Smooth muscle cell (in vitro differentiated cells): ENCODE measurements around the gene SLC16A1. TPM values are rescaled to one million over a fixed set of nuclear protein-coding genes. Genes with fewer than 3 reads are reported as not detected.

Experiments used
- DNase-seq: peaks from one replicate; lab custom pipeline; 2025; ENCODE audit not compliant: unreplicated experiment; lab: John Stamatoyannopoulos, UW
- H2AFZ ChIP-seq: fragments of 200-600 bp; sonication (generic); 2 replicates; pipeline ENCODE4 v1.6.0; 2016; ENCODE audit warnings: antibody characterized with exemption, low read depth, mild to moderate bottlenecking
- H3F3A ChIP-seq: fragments of 200-600 bp; sonication (generic); 2 replicates; pipeline ENCODE4 v1.6.0; 2017; ENCODE audit warnings: antibody characterized with exemption, low read depth
- H3K27ac ChIP-seq: fragments of 200-600 bp; sonication (generic); 2 replicates; pipeline ENCODE4 v1.5.1; 2016; ENCODE audit warnings: low read depth, mild to moderate bottlenecking
- H3K27me3 ChIP-seq: fragments of 200-600 bp; sonication (generic); 2 replicates; pipeline ENCODE4 v1.6.1; 2016; ENCODE audit warnings: low read depth, mild to moderate bottlenecking
- H3K36me3 ChIP-seq: fragments of 200-600 bp; sonication (generic); 2 replicates; pipeline ENCODE4 v1.5.1; 2016; ENCODE audit warnings: low read depth
- H3K4me1 ChIP-seq: fragments of 200-600 bp; sonication (generic); 2 replicates; pipeline ENCODE4 v1.5.1; 2016; ENCODE audit warnings: low read depth
- H3K4me2 ChIP-seq: fragments of 200-600 bp; sonication (generic); 2 replicates; pipeline ENCODE4 v1.6.0; 2016; ENCODE audit warnings: mild to moderate bottlenecking
- H3K4me3 ChIP-seq: fragments of 200-600 bp; sonication (generic); 2 replicates; pipeline ENCODE4 v1.5.1; 2016; ENCODE audit warnings: mild to moderate bottlenecking
- H3K79me2 ChIP-seq: fragments of 200-600 bp; sonication (generic); 2 replicates; pipeline ENCODE4 v1.6.0; 2016; ENCODE audit warnings: low read depth, mild to moderate bottlenecking
- H3K9ac ChIP-seq: fragments of 200-600 bp; sonication (generic); 2 replicates; pipeline ENCODE4 v1.6.0; 2016; ENCODE audit warnings: low read depth
- H3K9me3 ChIP-seq: fragments of 200-600 bp; sonication (generic); replicated peaks from 2 replicates; pipeline ENCODE4 v1.5.1; 2016; ENCODE audit warnings: low read depth
- H4K20me1 ChIP-seq: fragments of 200-600 bp; sonication (generic); 2 replicates; pipeline ENCODE4 v1.6.0; 2016; ENCODE audit warnings: low read depth
- WGBS: methylation state at CpG from one replicate; pipeline ENCODE4 v1.1.7; 2016; ENCODE audit warnings: low lambda C conversion rate; 5-methylcytosine and 5-hydroxymethylcytosine counted together
- polyA plus RNA-seq: library from polyadenylated mRNA; unstranded; fragments of >200 nt; fragmentation: Nextera tagmentation; extraction: Ambion mirVana; gene quantifications from 2 replicates; pipeline ENCODE4 v1.2.1, GENCODE V29; 2016
- total RNA-seq: library from RNA; depleted of rRNA; stranded (reverse); fragments of >200 nt; gene quantifications from 2 replicates; pipeline ENCODE4 v1.2.3, GENCODE V29; 2014
- TF ChIP-seq, protein P1 (sequence below): fragments of 200-600 bp; sonication (generic); IDR thresholded peaks from 2 replicates; pipeline ENCODE4 v1.5.1; 2017; ENCODE audit warnings: borderline replicate concordance, mild to moderate bottlenecking, antibody characterized with exemption; ENCODE audit not compliant: insufficient read depth, poor library complexity, severe bottlenecking

Gene SLC16A1
- total and polyA plus RNA-seq, 2 experiments from 2014 or later = 43.9 to 77.7 TPM

DNA sequence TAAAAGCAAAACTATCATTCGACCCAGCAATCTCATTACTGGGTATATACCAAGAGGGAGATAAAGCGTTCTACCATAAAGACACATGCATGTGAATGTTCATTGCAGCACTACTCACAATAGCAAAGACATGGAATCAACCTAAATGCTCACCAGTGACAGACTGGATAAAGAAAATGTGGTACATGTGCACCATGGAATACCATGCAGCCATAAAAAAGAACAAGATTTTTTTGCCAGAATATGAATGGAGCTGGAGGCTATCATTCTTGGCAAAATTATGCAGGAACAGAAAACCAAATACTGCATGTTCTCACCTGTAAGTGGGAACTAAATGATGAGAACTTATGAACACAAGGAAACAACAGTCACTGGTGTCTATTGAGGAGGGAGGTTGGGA, 79.7 kb downstream of the SLC16A1 start:
- Histone ChIP-seq H3K4me3 (no peak overlapping the region), H3K27me3 (no peaks in the 10 kb centered on the region), H2AFZ (no peak overlapping the region), H4K20me1 (no peaks in the 10 kb centered on the region), H3K36me3 (no peaks in the 10 kb centered on the region), H3F3A (peaks cover 7% of the 10 kb centered on the region), H3K27ac (no peak overlapping the region), H3K9me3 (no peaks in the 10 kb centered on the region), H3K4me1 (peaks cover 22% of the 10 kb centered on the region), H3K4me2 (no peak overlapping the region), H3K9ac (no peak overlapping the region), H3K79me2 (no peaks in the 10 kb centered on the region)
- WGBS = 67% methylated on average over 2 of the region's 2 CpGs
- TF ChIP-seq, protein P1, sequence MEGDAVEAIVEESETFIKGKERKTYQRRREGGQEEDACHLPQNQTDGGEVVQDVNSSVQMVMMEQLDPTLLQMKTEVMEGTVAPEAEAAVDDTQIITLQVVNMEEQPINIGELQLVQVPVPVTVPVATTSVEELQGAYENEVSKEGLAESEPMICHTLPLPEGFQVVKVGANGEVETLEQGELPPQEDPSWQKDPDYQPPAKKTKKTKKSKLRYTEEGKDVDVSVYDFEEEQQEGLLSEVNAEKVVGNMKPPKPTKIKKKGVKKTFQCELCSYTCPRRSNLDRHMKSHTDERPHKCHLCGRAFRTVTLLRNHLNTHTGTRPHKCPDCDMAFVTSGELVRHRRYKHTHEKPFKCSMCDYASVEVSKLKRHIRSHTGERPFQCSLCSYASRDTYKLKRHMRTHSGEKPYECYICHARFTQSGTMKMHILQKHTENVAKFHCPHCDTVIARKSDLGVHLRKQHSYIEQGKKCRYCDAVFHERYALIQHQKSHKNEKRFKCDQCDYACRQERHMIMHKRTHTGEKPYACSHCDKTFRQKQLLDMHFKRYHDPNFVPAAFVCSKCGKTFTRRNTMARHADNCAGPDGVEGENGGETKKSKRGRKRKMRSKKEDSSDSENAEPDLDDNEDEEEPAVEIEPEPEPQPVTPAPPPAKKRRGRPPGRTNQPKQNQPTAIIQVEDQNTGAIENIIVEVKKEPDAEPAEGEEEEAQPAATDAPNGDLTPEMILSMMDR = no peak
- no peak for DNase-seq

- H3F3A ChIP-seq = peaks cover 9% of the 10 kb centered on the region
- WGBS = 6% methylated on average over 1 of the region's 1 CpG
- H3K79me2 ChIP-seq = no peaks in the 10 kb centered on the region
- H3K9ac ChIP-seq = no peak overlapping the region
- H3K27ac ChIP-seq = peak overlapping the region; percentile 70
- H3K9me3 ChIP-seq = no peaks in the 10 kb centered on the region
- H3K36me3 ChIP-seq = no peaks in the 10 kb centered on the region
- no peak overlapping the region for H3K4me3 ChIP-seq
- no peak for DNase-seq
- peak overlapping the region; percentile 61 for H2AFZ ChIP-seq
- peak overlapping the region; percentile 53 for H3K4me2 ChIP-seq
- H3K4me1 ChIP-seq = peaks cover 13% of the 10 kb centered on the region
- H4K20me1 ChIP-seq = no peaks in the 10 kb centered on the region
- TF ChIP-seq, protein P1 = no peak
- H3K27me3 ChIP-seq = no peaks in the 10 kb centered on the region
Measured at GRCh38 chr1:112872551-112872962, 83.4 kb downstream of the SLC16A1 start.

DNA sequence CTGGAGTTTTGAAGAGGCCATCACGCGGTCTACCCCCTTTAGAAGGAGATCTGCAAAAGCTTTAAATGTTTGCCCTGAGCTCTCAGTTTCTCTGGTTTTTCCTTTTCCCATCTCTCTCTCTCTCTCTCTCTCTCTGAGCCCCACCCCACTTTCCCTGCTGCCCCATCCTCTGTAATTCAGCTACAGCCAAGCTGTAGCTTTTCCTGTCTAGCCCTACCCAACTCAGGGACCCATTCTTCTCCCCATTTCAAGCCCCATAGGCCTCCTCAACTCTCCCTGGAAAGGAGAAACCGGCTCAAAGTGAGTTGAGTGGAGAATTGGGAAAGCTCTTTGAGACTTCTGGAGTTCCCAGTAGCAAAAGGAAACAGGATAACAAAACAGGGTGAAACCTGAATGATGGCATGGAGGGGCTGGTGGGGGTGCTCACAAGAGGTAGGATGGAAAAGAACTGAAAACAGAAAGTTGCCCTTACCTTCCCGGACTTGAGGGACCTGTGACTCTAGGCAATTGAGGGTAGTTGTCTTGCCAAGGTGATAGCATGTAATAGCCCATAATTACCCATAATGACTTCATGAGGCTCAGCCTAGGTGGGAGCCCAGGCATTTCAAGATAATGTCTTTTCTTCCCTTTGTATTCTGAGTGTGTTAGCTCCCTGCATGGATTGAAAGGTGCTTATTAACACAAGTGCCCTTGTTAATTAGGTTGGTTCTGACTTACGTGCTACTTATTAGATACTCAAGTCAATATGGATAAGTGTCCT, 84.9 kb downstream of the SLC16A1 start:
- TF ChIP-seq, protein P1 = no peak
- Histone ChIP-seq H3K9ac (no peak overlapping the region), H3K27me3 (no peaks in the 10 kb centered on the region), H3F3A (peaks cover 9% of the 10 kb centered on the region), H3K9me3 (no peaks in the 10 kb centered on the region), H3K4me1 (peaks cover 13% of the 10 kb centered on the region), H2AFZ (no peak overlapping the region), H4K20me1 (no peaks in the 10 kb centered on the region), H3K36me3 (no peaks in the 10 kb centered on the region), H3K79me2 (no peaks in the 10 kb centered on the region), H3K4me2 (no peak overlapping the region), H3K4me3 (no peak overlapping the region), H3K27ac (no peak overlapping the region)
- 88% methylated on average over 5 of the region's 5 CpGs for WGBS
- DNase-seq = no peak

- H3K27ac ChIP-seq = no peak overlapping the region
- WGBS = 91% methylated on average over 4 of the region's 4 CpGs
- peaks cover 13% of the 10 kb centered on the region for H3K4me1 ChIP-seq
- no peaks in the 10 kb centered on the region for H3K9me3 ChIP-seq
- H3K27me3 ChIP-seq = no peaks in the 10 kb centered on the region
- H3K36me3 ChIP-seq = no peaks in the 10 kb centered on the region
- no peak overlapping the region for H3K4me2 ChIP-seq
- TF ChIP-seq, protein P1 = no peak
- H3K9ac ChIP-seq = no peak overlapping the region
- H3F3A ChIP-seq = peaks cover 9% of the 10 kb centered on the region
- H4K20me1 ChIP-seq = no peaks in the 10 kb centered on the region
- DNase-seq = no peak
- H2AFZ ChIP-seq = no peak overlapping the region
- H3K4me3 ChIP-seq = no peak overlapping the region
- H3K79me2 ChIP-seq = no peaks in the 10 kb centered on the region
Measured at GRCh38 chr1:112869895-112870294, 86.1 kb downstream of the SLC16A1 start.
